OCI-LY7 (cell line): Measurements from ENCODE around the gene TICRR. TPM values are rescaled to one million over a fixed set of nuclear protein-coding genes. Genes with fewer than 3 reads are reported as not detected.

Experiments
- BruUV-seq: library from RNA; stranded (reverse); fragments of 400-500 nt; replicated peaks from 2 replicates; lab custom pipeline; 2021; lab: Mats Ljungman, UMichigan
- CTCF ChIA-PET: fragments of 300-600 bp; sonication (Branson Sonifier 250); formaldehyde crosslinking; loops from one replicate; lab custom pipeline; 2022; ENCODE audit warnings: antibody characterized with exemption; ENCODE audit not compliant: unreplicated experiment; lab: Charles Lee
- POLR2A ChIA-PET: fragments of 300-600 bp; sonication (Branson Sonifier 250); formaldehyde crosslinking; loops from one replicate; lab custom pipeline; 2022; ENCODE audit warnings: antibody characterized with exemption; lab: Charles Lee
- DNase-seq: peaks from one replicate; pipeline ENCODE4 v3.0.0-alpha.2; 2015; ENCODE audit warnings: low spot score
- H2AFZ ChIP-seq: fragments of 200-600 bp; sonication (generic), shearing (Covaris generic); 2 replicates; pipeline ENCODE4 v1.6.1; 2014; ENCODE audit warnings: mild to moderate bottlenecking, antibody characterized with exemption, low read length, moderate library complexity
- H3K27ac ChIP-seq: fragments of 200-600 bp; sonication (generic); 2 replicates; pipeline ENCODE4 v1.5.1; 2014; ENCODE audit warnings: mixed run types, low read depth, mild to moderate bottlenecking, moderate library complexity, low read length, inconsistent platforms; ENCODE audit not compliant: poor library complexity, severe bottlenecking
- H3K36me3 ChIP-seq: fragments of 200-600 bp; sonication (generic); 2 replicates; pipeline ENCODE4 v1.6.1; 2014; ENCODE audit warnings: mild to moderate bottlenecking, antibody characterized with exemption, low read length, moderate library complexity, mixed read lengths; ENCODE audit not compliant: insufficient read depth
- H3K4me1 ChIP-seq: fragments of 200-600 bp; sonication (generic); 2 replicates; pipeline ENCODE4 v1.5.1; 2014; ENCODE audit warnings: mild to moderate bottlenecking, low read length; ENCODE audit not compliant: insufficient read depth, poor library complexity, severe bottlenecking
- H3K4me2 ChIP-seq: fragments of 200-600 bp; sonication (generic); 2 replicates; pipeline ENCODE4 v1.6.1; 2014; ENCODE audit warnings: mild to moderate bottlenecking, low read length
- H3K4me3 ChIP-seq: fragments of 200-600 bp; sonication (generic); 2 replicates; pipeline ENCODE4 v1.5.1; 2014; ENCODE audit warnings: mild to moderate bottlenecking, low read depth, low read length; ENCODE audit not compliant: poor library complexity, severe bottlenecking
- H3K79me2 ChIP-seq: fragments of 200-600 bp; sonication (generic); 2 replicates; pipeline ENCODE4 v1.6.1; 2016; ENCODE audit warnings: low read depth, mild to moderate bottlenecking, low read length, moderate library complexity, mixed read lengths; ENCODE audit not compliant: insufficient read depth
- H3K9me2 ChIP-seq: fragments of 200-600 bp; sonication (generic); 2 replicates; pipeline ENCODE4 v1.6.1; 2016; ENCODE audit warnings: mild to moderate bottlenecking, low read length, mixed read lengths; ENCODE audit not compliant: insufficient read depth
- H3K9me3 ChIP-seq: fragments of 200-600 bp; sonication (generic); 2 replicates; pipeline ENCODE4 v1.6.1; 2014; ENCODE audit warnings: mild to moderate bottlenecking, mixed run types, low read length, mixed read lengths
- H4K20me1 ChIP-seq: fragments of 200-600 bp; sonication (generic); 2 replicates; pipeline ENCODE4 v1.6.1; 2014; ENCODE audit warnings: mild to moderate bottlenecking, antibody characterized with exemption, low read length, moderate library complexity, mixed read lengths; ENCODE audit not compliant: insufficient read depth
- EZH2phosphoT487 ChIP-seq: fragments of 200-600 bp; sonication (generic); IDR thresholded peaks from 2 replicates; pipeline ENCODE4 v1.6.1; 2018; ENCODE audit warnings: low read depth, borderline replicate concordance, mild to moderate bottlenecking, mixed run types, antibody characterized with exemption, low read length, moderate library complexity, mixed read lengths
- intact Hi-C: fragments of 100-400 bp; cut with micrococcal nuclease; formaldehyde crosslinking; loops from one replicate; pipeline ENCODE4 v1.10.0; 2022; ENCODE audit not compliant: unreplicated experiment
- total RNA-seq, 2 experiments: library from RNA; depleted of rRNA in 1 of 2; stranded (reverse); fragments of >200 nt in 1 of 2; shearing (Covaris generic) in 1 of 2; gene quantifications; 2 replicates each; pipeline ENCODE4 v1.2.3, GENCODE V29; 2014 to 2022
- TF ChIP-seq, protein P1 (sequence below): fragments of 200-600 bp; sonication (generic); conservative IDR thresholded peaks from 2 replicates; pipeline ENCODE4 v1.5.1; 2014; ENCODE audit warnings: mild to moderate bottlenecking, antibody characterized with exemption, low read length, moderate library complexity, mixed read lengths

The TICRR gene
- total RNA-seq, 2 experiments from 2014 or later: 25.9 to 44.4 TPM

DNA sequence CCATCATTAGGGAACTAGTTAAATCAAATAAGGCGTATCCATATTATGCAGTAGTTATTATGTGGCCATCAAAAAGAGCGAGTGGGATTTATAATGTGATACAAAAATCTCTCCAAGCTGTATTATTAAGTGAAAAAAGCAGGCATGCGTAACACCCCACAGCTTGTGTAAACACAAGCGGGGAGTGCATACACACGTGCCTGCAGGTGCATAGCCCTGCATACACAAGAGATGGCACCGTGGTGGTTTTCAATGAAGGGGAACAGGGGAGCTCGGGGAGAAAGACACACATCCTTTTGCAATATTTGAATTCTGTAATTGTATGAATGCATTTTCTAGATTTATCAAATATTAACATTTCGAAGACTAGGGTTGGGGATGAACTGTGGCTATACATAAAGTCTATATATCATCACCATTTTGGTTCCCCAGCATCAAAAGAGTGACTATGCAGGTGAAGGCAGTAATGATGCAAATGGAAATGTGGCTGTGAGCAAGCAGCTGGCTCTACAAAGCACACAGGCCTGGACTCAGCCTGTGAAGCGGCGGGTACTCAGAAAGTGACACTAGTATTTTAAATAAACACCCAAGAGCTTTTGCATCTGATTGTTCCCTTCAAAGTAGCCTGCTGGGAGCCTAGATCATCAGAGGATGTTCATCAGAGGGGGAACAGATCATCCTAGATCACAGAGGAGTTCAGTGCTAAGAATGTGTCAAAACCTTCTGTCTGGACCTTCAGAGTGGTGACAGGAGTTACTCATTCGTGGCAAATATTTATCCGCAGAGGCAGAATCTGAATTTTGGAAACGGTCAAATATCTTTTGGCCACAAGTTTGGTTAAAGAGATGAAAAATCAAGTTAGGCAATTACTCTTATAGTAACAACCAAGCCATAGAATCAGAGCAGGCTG is 89.4 kb downstream of the TICRR start:
- Histone ChIP-seq H3K9me3 (no peaks in the 10 kb centered on the region), H3K4me1 (no peaks in the 10 kb centered on the region), H4K20me1 (no peaks in the 10 kb centered on the region), H2AFZ (no peak overlapping the region), H3K79me2 (no peaks in the 10 kb centered on the region), H3K27ac (no peak overlapping the region), H3K9me2 (no peaks in the 10 kb centered on the region), H3K4me2 (no peak overlapping the region), H3K4me3 (no peak overlapping the region), H3K36me3 (no peaks in the 10 kb centered on the region)
- no peak for DNase-seq
- TF ChIP-seq, protein P1, sequence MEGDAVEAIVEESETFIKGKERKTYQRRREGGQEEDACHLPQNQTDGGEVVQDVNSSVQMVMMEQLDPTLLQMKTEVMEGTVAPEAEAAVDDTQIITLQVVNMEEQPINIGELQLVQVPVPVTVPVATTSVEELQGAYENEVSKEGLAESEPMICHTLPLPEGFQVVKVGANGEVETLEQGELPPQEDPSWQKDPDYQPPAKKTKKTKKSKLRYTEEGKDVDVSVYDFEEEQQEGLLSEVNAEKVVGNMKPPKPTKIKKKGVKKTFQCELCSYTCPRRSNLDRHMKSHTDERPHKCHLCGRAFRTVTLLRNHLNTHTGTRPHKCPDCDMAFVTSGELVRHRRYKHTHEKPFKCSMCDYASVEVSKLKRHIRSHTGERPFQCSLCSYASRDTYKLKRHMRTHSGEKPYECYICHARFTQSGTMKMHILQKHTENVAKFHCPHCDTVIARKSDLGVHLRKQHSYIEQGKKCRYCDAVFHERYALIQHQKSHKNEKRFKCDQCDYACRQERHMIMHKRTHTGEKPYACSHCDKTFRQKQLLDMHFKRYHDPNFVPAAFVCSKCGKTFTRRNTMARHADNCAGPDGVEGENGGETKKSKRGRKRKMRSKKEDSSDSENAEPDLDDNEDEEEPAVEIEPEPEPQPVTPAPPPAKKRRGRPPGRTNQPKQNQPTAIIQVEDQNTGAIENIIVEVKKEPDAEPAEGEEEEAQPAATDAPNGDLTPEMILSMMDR: no peak
- TF ChIP-seq EZH2phosphoT487: no peak
- CTCF ChIA-PET: no interaction called here
- intact Hi-C loops: no loop called here
- POLR2A ChIA-PET: interaction anchor here (0.6 to 0.7 kb wide), 2 partner anchors 11 to 90 kb away, joined by 3 read pairs; partner anchors contain the start of gene TICRR
- BruUV-seq: no TSS peak

DNA sequence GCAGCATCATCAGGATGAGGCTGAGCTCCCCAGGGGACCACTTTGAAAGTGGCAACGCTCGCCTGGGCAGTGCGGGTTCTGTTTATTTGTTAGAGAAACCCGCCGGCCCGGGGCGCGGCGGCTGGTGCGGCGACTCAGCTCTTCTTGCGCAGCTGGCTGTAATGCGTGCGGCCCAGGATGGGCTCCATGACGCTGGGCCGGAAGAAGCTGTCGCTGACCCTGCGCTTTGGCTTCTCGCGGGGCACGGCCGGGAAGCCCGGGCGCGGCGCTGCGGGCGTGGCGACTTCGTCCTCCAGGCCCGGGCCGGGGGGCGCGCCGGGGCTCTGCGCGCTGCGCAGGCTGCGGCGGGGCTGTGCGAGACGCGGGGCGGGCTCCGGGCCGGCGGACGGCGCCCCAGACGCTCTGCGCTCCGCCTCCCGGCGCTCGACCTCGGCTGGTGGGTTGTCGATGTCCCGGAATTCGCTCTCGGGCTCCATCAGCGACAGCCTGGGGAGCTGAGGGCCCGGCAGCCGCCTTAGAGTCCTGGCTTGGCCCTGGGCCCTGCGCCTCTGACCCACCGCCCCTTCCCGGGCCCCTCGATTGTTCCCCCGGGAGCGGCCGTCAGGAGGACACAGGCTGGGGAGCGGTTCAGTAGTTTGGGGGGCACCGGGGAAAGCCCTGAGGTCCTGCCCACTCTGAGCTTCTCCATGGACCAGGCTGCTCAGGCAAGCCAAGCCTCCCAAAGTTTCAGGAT is 90.3 kb downstream of the TICRR start:
- no peak for DNase-seq
- no peak overlapping the region for H3K27ac ChIP-seq
- no peak overlapping the region for H2AFZ ChIP-seq
- CTCF ChIA-PET: no interaction called here
- TF ChIP-seq, protein P1: no peak
- no peak for TF ChIP-seq EZH2phosphoT487
- no peaks in the 10 kb centered on the region for H3K36me3 ChIP-seq
- no peaks in the 10 kb centered on the region for H4K20me1 ChIP-seq
- no peak overlapping the region for H3K4me2 ChIP-seq
- no peaks in the 10 kb centered on the region for H3K9me2 ChIP-seq
- POLR2A ChIA-PET: no interaction called here
- H3K4me1 ChIP-seq: no peaks in the 10 kb centered on the region
- no TSS peak for BruUV-seq
- no peaks in the 10 kb centered on the region for H3K79me2 ChIP-seq
- intact Hi-C loops: no loop called here
- no peak overlapping the region for H3K4me3 ChIP-seq
- H3K9me3 ChIP-seq: no peaks in the 10 kb centered on the region
